Natural killer cell (primary cell): ENCODE measurements around the gene TUBG1. TPM values are rescaled to one million over a fixed set of nuclear protein-coding genes. Genes with fewer than 3 reads are reported as not detected.
A peak's percentile ranks its signal among the peaks of the same experiment; 100 is the strongest.

Experiments
- ATAC-seq, 3 donors: fragments of 150-1000 bp in 2 of 3; fragments of 200-7000 bp in 1 of 3; cut with Tn5 transposase; 1 replicate in 1 of 3; 2 replicates in 2 of 3; pipeline ENCODE4 v1.10.0; 2021; ENCODE audit warnings: mild to moderate bottlenecking in 2 of 3, moderate library complexity in 2 of 3
- DNase-seq, 2 donors: peaks; one replicate each; pipeline versions ENCODE4 v3.0.0 to v3.0.0-alpha.2; 2013 to 2021; ENCODE audit warnings: mixed read lengths in 1 of 2
- H3K27ac ChIP-seq: one replicate; pipeline ENCODE4 v1.5.1; 2013; ENCODE audit warnings: mild to moderate bottlenecking, low read length
- H3K27me3 ChIP-seq: one replicate; pipeline ENCODE4 v1.6.1; 2013; ENCODE audit warnings: low read length; ENCODE audit not compliant: control insufficient read depth, insufficient read depth
- H3K36me3 ChIP-seq: one replicate; pipeline ENCODE4 v1.6.1; 2013; ENCODE audit warnings: low read length; ENCODE audit not compliant: control insufficient read depth, insufficient read depth
- H3K4me1 ChIP-seq: one replicate; pipeline ENCODE4 v1.6.1; 2013; ENCODE audit warnings: low read length; ENCODE audit not compliant: control insufficient read depth, insufficient read depth
- H3K4me3 ChIP-seq: one replicate; pipeline ENCODE4 v1.5.1; 2013; ENCODE audit warnings: low read length
- H3K9me3 ChIP-seq: one replicate; pipeline ENCODE4 v1.6.1; 2013; ENCODE audit warnings: low read length; ENCODE audit not compliant: control insufficient read depth, insufficient read depth
- H3K27ac Mint-ChIP-seq, 2 donors: one replicate each; pipeline ENCODE4 v1.8.0; 2022; ENCODE audit warnings: mild to moderate bottlenecking in 2 of 2, mixed read lengths in 2 of 2, moderate library complexity in 1 of 2
- H3K27me3 Mint-ChIP-seq, 2 donors: one replicate each; pipeline ENCODE4 v1.8.0; 2022; ENCODE audit warnings: low read depth in 2 of 2, mixed read lengths in 2 of 2
- H3K36me3 Mint-ChIP-seq: one replicate; pipeline ENCODE4 v1.8.0; 2022; ENCODE audit warnings: mixed read lengths
- H3K4me1 Mint-ChIP-seq, 2 donors: one replicate each; pipeline ENCODE4 v1.8.0; 2022; ENCODE audit warnings: mixed read lengths in 2 of 2
- H3K4me3 Mint-ChIP-seq: one replicate; pipeline ENCODE4 v1.8.0; 2022; ENCODE audit warnings: mild to moderate bottlenecking, moderate library complexity, mixed read lengths
- H3K9me3 Mint-ChIP-seq, 2 donors: one replicate each; pipeline ENCODE4 v1.8.0; 2022; ENCODE audit warnings: mixed read lengths in 2 of 2
- WGBS: methylation state at CpG from one replicate; pipeline ENCODE4 v1.1.7; 2013; ENCODE audit warnings: missing lambda C conversion rate; ENCODE audit not compliant: insufficient coverage; 5-methylcytosine and 5-hydroxymethylcytosine counted together
- intact Hi-C: fragments of 100-400 bp; cut with micrococcal nuclease; formaldehyde crosslinking; loops from one replicate; pipeline ENCODE4 v1.14.2; 2022
- total RNA-seq, 4 donors: library from RNA; stranded (reverse); fragments of 120-200 nt in 1 of 4; gene quantifications; one replicate each; pipeline versions ENCODE4 v1.2.3 to v1.2.4, GENCODE V29; 2013 to 2022
- TF ChIP-seq, protein P1 (sequence below): fragments of 200-600 bp; IDR thresholded peaks from one replicate; pipeline ENCODE4 v1.8.0; 2022; ENCODE audit warnings: antibody characterized with exemption

Gene TUBG1
- 10 to 100 TPM in 2 of 3 donors, 1 to 10 TPM in 1; 9.7 to 16.5 (median 13.0) TPM for total RNA-seq
- total RNA-seq (2013) = 6.6 TPM

DNA sequence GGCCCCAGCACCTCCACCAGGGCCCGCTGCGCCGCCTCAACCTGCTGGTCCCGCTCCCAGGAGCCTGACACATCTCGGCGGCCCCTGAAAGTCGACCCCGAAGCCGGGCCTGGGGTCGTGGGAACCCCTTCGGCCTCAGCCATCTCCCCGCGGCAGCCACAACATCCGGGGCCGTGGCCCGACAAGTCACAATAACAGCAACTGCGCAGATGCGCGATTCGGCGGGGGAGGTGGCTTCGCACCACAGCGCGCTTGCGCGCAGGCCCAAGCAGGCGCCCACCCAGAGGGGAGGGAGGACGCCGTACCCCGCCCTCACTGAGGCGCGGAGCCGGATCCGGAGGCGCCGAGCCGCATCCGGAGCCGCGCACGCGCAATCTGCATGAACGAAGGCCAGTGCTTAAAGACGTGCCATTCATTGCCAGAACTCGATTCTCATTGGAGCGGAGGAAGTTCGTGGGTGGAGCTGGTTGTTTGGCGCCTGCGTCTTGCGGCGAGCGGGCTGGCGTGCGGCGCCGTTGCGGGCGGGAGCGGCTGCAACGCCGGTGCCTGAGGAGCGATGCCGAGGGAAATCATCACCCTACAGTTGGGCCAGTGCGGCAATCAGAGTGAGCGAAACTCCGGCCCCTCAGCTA is at the start of gene TUBG1, which contains the start of gene RETREG3:
Gene TUBG1 (plus strand): TSS at position 502 of the 632 bp plus-strand sequence. CDS start 55 bp downstream, at position 557.
Gene RETREG3 (minus strand): TSS at position 193 of the 632 bp plus-strand sequence. CDS start 50 bp downstream, at position 143.
- DNase-seq (peak; percentile 98 to 100), ATAC-seq (peak; percentile 88 to 95 (median 90))
- Histone ChIP-seq H3K27me3 (no peaks in the 10 kb centered on the region), H3K4me3 (peak within 1 kb of the TSS; percentile 98), H3K36me3 (peaks cover 17% of the 10 kb centered on the region), H3K4me1 (peaks cover 32% of the 10 kb centered on the region), H3K27ac (peak within 1 kb of the TSS; percentile 90), H3K9me3 (no peaks in the 10 kb centered on the region)
- Mint-ChIP-seq H3K27ac (peak within 1 kb of the TSS; percentile 96 to 97), H3K9me3 (no peaks in the 10 kb centered on the region), H3K36me3 (no peaks in the 10 kb centered on the region), H3K4me3 (peak within 1 kb of the TSS; percentile 100), H3K27me3 (no peaks in the 10 kb centered on the region), H3K4me1 (peaks cover 44 to 53% of the 10 kb centered on the region in 2 donors)
- intact Hi-C loops = loop anchor here (2.0 to 5.0 kb wide), 4 partner anchors 32 to 220 kb away; partner anchors contain the start of genes MLX, PSMC3IP and STAT3
- TF ChIP-seq, protein P1, sequence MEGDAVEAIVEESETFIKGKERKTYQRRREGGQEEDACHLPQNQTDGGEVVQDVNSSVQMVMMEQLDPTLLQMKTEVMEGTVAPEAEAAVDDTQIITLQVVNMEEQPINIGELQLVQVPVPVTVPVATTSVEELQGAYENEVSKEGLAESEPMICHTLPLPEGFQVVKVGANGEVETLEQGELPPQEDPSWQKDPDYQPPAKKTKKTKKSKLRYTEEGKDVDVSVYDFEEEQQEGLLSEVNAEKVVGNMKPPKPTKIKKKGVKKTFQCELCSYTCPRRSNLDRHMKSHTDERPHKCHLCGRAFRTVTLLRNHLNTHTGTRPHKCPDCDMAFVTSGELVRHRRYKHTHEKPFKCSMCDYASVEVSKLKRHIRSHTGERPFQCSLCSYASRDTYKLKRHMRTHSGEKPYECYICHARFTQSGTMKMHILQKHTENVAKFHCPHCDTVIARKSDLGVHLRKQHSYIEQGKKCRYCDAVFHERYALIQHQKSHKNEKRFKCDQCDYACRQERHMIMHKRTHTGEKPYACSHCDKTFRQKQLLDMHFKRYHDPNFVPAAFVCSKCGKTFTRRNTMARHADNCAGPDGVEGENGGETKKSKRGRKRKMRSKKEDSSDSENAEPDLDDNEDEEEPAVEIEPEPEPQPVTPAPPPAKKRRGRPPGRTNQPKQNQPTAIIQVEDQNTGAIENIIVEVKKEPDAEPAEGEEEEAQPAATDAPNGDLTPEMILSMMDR = no peak
- under 1% methylated on average over 66 of the region's 66 CpGs for WGBS

- Histone ChIP-seq H3K27ac (no peak overlapping the region), H3K9me3 (no peaks in the 10 kb centered on the region), H3K4me3 (no peak overlapping the region), H3K4me1 (peaks cover 40% of the 10 kb centered on the region), H3K36me3 (peaks cover 15% of the 10 kb centered on the region), H3K27me3 (no peaks in the 10 kb centered on the region)
- intact Hi-C loops = no loop called here
- no CpG with 5 or more reads among the region's 3 CpGs for WGBS
- ATAC-seq (no peak), DNase-seq (no peak)
- H3K27me3 Mint-ChIP-seq = no peaks in the 10 kb centered on the region
- H3K9me3 Mint-ChIP-seq = no peaks in the 10 kb centered on the region
- TF ChIP-seq, protein P1 = no peak
- no peak overlapping the region for H3K27ac Mint-ChIP-seq
- H3K4me3 Mint-ChIP-seq = peak overlapping the region; percentile 65
- H3K36me3 Mint-ChIP-seq = no peaks in the 10 kb centered on the region
- peaks cover 25 to 32% of the 10 kb centered on the region in 2 donors for H3K4me1 Mint-ChIP-seq
These were observed 49.2 kb upstream of the TUBG1 start for GRCh38 chr17:42560246-42560645.

GRCh38 chr17:42561897-42562387 is 47.5 kb upstream of the TUBG1 start, which contains the start of gene COASY:
Gene COASY (plus strand): TSS chr17:42562148. CDS start chr17:42562623, 475 bp downstream.
- ATAC-seq (peak; percentile 75 to 78 (median 78)), DNase-seq (peak; percentile 90 to 97)
- Histone ChIP-seq H3K27ac (peak within 1 kb of the TSS; percentile 82), H3K36me3 (peaks cover 24% of the 10 kb centered on the region), H3K4me1 (peaks cover 44% of the 10 kb centered on the region), H3K4me3 (peak within 1 kb of the TSS; percentile 95), H3K9me3 (no peaks in the 10 kb centered on the region), H3K27me3 (no peaks in the 10 kb centered on the region)
- Mint-ChIP-seq H3K27ac (peak within 1 kb of the TSS; percentile 90 to 94), H3K4me1 (peaks cover 30 to 35% of the 10 kb centered on the region in 2 donors), H3K36me3 (no peaks in the 10 kb centered on the region), H3K4me3 (peak within 1 kb of the TSS; percentile 96), H3K9me3 (no peaks in the 10 kb centered on the region), H3K27me3 (no peaks in the 10 kb centered on the region)
- TF ChIP-seq, protein P1 = no peak
- intact Hi-C loops = loop anchor here (2.0 kb wide), 1 partner anchor 17 kb away; no protein-coding TSS in a partner anchor
- WGBS = under 1% methylated on average over 26 of the region's 26 CpGs
